ENCODE results near the gene RREB1. TPM values are rescaled to one million over a fixed set of nuclear protein-coding genes. Genes with fewer than 3 reads are reported as not detected.
"Not testable (repeated sequence)": the region's sequence is repeated elsewhere in the genome, so short reads cannot be mapped to it uniquely, and the experiment has no call there.

RREB1 gene
- total RNA-seq, 6 experiments from 2014 or later, result 17.5 to 23.5 (median 20.1) TPM

GRCh38 chr6:7152462-7152861 lies 44.7 kb downstream of the RREB1 start:
- Mint-ChIP-seq H3K4me1 (ENCODE audit: low read depth) (peaks cover 95% of the 10 kb centered on the region), H3K36me3 (ENCODE audit: low read depth) (peaks cover 4% of the 10 kb centered on the region; the same call in 1 of the 2 replicates), H3K27me3 (ENCODE audit: insufficient read depth) (no peaks in the 10 kb centered on the region), H3K9me3 (no peaks in the 10 kb centered on the region), H3K27ac (peak overlapping the region; percentile 40), H3K4me3 (no peak overlapping the region)
- no peak for TF ChIP-seq CTCF (IDR thresholded peaks at IDR 0.05)
- no peak for DNase-seq

DNA sequence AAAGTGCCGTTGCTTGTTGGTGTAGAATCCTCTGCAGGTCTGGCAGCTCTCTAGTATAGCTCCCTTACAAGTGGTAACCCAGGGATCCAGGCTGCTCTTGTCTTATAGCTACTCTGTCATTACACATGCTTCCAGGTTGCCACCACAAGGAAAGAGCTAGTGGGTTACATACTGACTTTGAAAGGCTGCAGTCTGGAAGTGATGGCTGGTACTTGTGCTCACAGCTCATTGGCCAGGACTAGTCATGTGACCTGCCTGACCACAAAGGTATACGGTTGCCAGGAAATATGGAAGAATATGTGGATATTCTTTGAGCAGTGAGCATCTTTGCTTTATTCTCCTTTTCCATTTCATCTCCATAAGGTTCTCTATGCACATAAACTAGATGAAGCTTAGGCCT lies 46.0 kb downstream of the RREB1 start:
- H3K9me3 Mint-ChIP-seq, result no peaks in the 10 kb centered on the region
- no peak for DNase-seq
- H3K4me3 Mint-ChIP-seq, result no peak overlapping the region
- peaks cover 95% of the 10 kb centered on the region for H3K4me1 Mint-ChIP-seq (ENCODE audit: low read depth)
- TF ChIP-seq CTCF (IDR thresholded peaks at IDR 0.05), result no peak
- peak overlapping the region; percentile 52; the same call in 1 of the 2 replicates for H3K27ac Mint-ChIP-seq
- peaks cover 4% of the 10 kb centered on the region; the same call in 1 of the 2 replicates for H3K36me3 Mint-ChIP-seq (ENCODE audit: low read depth)
- H3K27me3 Mint-ChIP-seq (ENCODE audit: insufficient read depth), result no peaks in the 10 kb centered on the region

DNA sequence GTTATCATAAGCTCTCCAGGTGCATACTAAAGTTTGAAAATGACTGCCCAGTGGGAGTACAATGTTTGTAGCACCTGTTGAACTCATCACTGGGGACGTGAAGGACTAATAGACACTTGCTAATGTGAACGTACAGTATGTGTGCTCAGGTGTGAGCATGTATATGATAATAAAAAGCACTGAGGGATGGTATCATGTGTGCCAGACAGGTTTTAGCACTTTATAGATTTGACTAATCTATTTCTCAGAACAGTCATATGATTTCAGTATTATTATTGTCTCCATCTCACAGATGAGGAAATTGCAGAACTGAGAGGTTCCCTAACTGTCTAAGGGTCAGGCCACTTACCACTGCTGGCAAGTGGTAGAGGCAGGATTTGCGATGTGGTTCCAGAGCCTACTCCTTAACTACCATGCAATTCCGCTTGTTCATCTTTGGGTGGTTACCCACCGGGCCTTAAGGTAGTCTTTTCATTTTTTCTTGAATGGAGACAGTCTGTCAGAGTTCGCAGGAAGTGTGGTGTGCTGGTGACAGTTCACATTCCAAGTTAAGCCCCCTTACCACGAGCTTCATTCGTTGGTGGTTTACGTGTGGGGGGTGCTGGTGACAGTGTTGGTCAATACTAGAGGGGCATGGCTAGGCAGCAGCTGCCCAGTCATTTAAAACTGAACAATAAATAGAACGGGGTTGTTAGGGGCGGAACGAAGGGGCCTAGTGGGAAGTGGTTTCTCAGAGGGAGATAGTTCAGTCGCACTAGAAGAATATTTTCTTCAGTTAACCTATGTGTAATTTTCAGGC lies 46.8 kb downstream of the RREB1 start:
- Mint-ChIP-seq H3K36me3 (ENCODE audit: low read depth) (peaks cover 4% of the 10 kb centered on the region; the same call in 1 of the 2 replicates), H3K27me3 (ENCODE audit: insufficient read depth) (no peaks in the 10 kb centered on the region), H3K27ac (peak overlapping the region; percentile 60; the same call in 1 of the 2 replicates), H3K4me1 (ENCODE audit: low read depth) (peaks cover 95% of the 10 kb centered on the region), H3K9me3 (no peaks in the 10 kb centered on the region), H3K4me3 (no peak overlapping the region)
- TF ChIP-seq CTCF (IDR thresholded peaks at IDR 0.05), result no peak
- no peak for DNase-seq

- peak overlapping the region; percentile 76 for H3K4me3 Mint-ChIP-seq
- DNase-seq, result no peak
- H3K36me3 Mint-ChIP-seq (ENCODE audit: low read depth), result peaks cover 4% of the 10 kb centered on the region; the same call in 1 of the 2 replicates
- H3K4me1 Mint-ChIP-seq (ENCODE audit: low read depth), result peaks cover 90% of the 10 kb centered on the region
- no peak for TF ChIP-seq CTCF (IDR thresholded peaks at IDR 0.05)
- H3K27ac Mint-ChIP-seq, result peak overlapping the region; percentile 91
- no peaks in the 10 kb centered on the region for H3K27me3 Mint-ChIP-seq (ENCODE audit: insufficient read depth)
- H3K9me3 Mint-ChIP-seq, result no peaks in the 10 kb centered on the region
Observed at GRCh38 chr6:7155871-7156579, 48.3 kb downstream of the RREB1 start.

DNA sequence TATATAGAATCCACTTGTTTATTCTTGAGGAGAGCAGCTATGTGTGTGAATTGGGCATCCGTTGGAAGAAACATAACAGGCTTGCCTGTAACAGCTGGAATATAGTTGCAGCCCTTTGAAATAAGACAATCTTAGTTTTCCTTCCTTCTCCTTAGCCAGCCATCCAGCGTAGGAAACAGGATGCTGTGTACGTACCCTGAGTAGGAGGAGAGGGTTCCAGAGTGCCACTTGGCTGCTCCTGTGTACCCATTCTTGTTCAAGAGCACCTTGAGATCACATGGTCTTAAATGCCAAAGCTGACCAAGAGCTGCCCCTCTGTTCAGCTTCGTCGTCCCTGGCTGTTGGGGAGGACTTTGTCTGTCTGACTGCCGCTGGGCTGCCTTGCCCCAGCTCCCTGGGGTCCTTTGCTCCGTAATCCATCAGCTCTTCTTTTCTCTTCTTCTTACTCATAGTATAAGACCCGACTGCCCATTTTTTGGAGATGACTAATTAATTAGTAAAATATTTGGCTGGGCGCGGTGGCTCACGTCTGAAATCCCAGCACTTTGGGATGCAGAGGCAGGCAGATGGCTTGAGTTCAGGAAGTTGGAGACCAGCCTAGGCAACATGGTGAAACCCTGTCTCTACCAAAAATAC lies 49.0 kb downstream of the RREB1 start:
- Mint-ChIP-seq H3K4me3 (peak overlapping the region; percentile 76), H3K36me3 (ENCODE audit: low read depth) (0 out of 2 replicates have a peak, but pooled peaks cover 4% of the 10 kb centered on the region), H3K27ac (peak overlapping the region; percentile 91), H3K27me3 (ENCODE audit: insufficient read depth) (no peaks in the 10 kb centered on the region; the same call in 1 of the 2 replicates), H3K9me3 (no peaks in the 10 kb centered on the region), H3K4me1 (ENCODE audit: low read depth) (peaks cover 90% of the 10 kb centered on the region)
- no peak for TF ChIP-seq CTCF (IDR thresholded peaks at IDR 0.05)
- DNase-seq, result peak; percentile 79

- Mint-ChIP-seq H3K4me3 (peak overlapping the region; percentile 76), H3K27ac (peak overlapping the region; percentile 91), H3K4me1 (ENCODE audit: low read depth) (peaks cover 90% of the 10 kb centered on the region)
- H3K9me3 Mint-ChIP-seq; H3K27me3 Mint-ChIP-seq (ENCODE audit: insufficient read depth); H3K36me3 Mint-ChIP-seq (ENCODE audit: low read depth); DNase-seq: not testable (repeated sequence)
Observed at GRCh38 chr6:7157307-7157706, 49.5 kb downstream of the RREB1 start.
